ENCODE data around the gene FIGNL1.

DNA sequence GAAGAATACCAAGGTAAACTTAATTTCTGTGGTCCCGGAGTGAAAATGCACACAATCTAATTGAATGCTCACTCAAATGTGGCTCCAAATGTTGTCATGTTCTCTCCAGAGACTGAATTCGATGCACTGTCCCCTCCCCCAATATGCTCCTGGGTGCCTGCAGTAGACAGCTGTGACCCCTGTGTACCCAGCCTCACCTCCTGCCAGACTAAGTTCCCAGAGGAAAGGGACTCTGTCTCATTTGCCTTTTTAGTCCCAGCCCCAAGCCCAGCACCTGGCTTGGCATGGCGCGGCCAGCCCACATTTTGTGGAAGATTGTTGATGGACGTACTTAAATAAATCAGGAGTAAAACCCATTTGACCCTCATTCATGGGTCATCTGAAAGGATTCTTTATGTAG is 21.8 kb upstream of the FIGNL1 start:
- TF ChIP-seq, protein P1, sequence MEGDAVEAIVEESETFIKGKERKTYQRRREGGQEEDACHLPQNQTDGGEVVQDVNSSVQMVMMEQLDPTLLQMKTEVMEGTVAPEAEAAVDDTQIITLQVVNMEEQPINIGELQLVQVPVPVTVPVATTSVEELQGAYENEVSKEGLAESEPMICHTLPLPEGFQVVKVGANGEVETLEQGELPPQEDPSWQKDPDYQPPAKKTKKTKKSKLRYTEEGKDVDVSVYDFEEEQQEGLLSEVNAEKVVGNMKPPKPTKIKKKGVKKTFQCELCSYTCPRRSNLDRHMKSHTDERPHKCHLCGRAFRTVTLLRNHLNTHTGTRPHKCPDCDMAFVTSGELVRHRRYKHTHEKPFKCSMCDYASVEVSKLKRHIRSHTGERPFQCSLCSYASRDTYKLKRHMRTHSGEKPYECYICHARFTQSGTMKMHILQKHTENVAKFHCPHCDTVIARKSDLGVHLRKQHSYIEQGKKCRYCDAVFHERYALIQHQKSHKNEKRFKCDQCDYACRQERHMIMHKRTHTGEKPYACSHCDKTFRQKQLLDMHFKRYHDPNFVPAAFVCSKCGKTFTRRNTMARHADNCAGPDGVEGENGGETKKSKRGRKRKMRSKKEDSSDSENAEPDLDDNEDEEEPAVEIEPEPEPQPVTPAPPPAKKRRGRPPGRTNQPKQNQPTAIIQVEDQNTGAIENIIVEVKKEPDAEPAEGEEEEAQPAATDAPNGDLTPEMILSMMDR (IDR thresholded peaks at IDR 0.05; ENCODE audit: insufficient read depth, low read length) = no peak
- TF ChIP-seq POLR2AphosphoS5 (IDR thresholded peaks at IDR 0.05; ENCODE audit: low read depth) (no peak), GABPA (IDR thresholded peaks at IDR 0.05; ENCODE audit: low read depth) (no peak), SPI1 (IDR thresholded peaks at IDR 0.05; ENCODE audit: borderline replicate concordance, low read depth) (no peak)
- TF ChIP-seq, protein P2, sequence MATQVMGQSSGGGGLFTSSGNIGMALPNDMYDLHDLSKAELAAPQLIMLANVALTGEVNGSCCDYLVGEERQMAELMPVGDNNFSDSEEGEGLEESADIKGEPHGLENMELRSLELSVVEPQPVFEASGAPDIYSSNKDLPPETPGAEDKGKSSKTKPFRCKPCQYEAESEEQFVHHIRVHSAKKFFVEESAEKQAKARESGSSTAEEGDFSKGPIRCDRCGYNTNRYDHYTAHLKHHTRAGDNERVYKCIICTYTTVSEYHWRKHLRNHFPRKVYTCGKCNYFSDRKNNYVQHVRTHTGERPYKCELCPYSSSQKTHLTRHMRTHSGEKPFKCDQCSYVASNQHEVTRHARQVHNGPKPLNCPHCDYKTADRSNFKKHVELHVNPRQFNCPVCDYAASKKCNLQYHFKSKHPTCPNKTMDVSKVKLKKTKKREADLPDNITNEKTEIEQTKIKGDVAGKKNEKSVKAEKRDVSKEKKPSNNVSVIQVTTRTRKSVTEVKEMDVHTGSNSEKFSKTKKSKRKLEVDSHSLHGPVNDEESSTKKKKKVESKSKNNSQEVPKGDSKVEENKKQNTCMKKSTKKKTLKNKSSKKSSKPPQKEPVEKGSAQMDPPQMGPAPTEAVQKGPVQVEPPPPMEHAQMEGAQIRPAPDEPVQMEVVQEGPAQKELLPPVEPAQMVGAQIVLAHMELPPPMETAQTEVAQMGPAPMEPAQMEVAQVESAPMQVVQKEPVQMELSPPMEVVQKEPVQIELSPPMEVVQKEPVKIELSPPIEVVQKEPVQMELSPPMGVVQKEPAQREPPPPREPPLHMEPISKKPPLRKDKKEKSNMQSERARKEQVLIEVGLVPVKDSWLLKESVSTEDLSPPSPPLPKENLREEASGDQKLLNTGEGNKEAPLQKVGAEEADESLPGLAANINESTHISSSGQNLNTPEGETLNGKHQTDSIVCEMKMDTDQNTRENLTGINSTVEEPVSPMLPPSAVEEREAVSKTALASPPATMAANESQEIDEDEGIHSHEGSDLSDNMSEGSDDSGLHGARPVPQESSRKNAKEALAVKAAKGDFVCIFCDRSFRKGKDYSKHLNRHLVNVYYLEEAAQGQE (IDR thresholded peaks at IDR 0.05; ENCODE audit: insufficient replicate concordance, low read depth) = no peak

All from HL-60 (cell line).